Mesenteric fat pad (tissue), 1 donor: Measurements from ENCODE around the gene PIP5K1B. TPM values are rescaled to one million over a fixed set of nuclear protein-coding genes. Genes with fewer than 3 reads are reported as not detected.

Source experiments
- DNase-seq: peaks from one replicate; pipeline ENCODE4 v3.0.0-alpha.2; 2020; ENCODE audit warnings: low spot score
- total RNA-seq: library from RNA; stranded (reverse); fragmentation: NEBNext Ultra II Directional; extraction: Animal tissue kit (Norgen Biotek cat#: 25700); gene quantifications from one replicate; pipeline ENCODE4 v1.2.1, GENCODE V29; 2021
- donor health status: DM: yes; HTN: yes; CAD: no.

PIP5K1B gene
- total RNA-seq, 1 donor from 2014 or later, result 0.74 TPM

DNA sequence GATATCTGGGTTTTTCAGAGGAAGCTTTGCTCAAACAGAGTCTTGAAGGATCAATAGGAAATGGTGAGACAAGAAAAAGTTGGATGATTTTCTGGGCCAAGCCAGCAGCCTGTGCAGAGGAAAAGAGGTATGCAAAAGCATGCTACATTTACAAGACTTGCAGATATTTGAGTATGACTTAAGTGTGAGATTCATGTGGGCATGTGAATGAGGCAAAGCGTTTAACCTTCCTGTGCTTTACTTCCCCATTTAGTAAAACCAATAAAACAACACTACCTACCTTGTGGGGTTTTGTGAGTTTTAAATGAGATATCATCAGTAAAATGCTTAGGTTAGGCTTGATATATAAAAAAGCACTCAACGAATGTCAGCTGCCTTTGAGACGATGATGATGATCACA lies 58.1 kb downstream of the PIP5K1B start:
- no peak for DNase-seq

DNA sequence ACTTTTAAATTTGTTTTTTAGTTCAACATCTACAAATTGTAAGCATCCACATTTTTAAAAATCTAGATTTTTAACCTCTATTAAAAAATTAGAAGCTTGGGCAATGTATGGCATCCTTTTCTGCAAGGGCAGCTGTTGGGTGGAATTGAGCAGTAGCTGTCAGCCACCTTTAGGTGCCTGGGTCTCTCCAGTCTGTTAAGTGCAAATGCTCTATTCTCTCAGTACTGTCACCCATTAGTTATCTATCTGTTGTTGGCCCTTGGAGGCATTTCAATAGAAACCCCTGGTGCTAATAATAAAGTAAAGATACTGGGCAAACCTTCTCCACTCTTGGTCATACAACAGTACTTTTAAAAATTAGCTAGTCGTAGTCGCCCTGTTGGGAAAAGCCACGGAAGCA lies 63.6 kb downstream of the PIP5K1B start:
- no peak for DNase-seq

DNA sequence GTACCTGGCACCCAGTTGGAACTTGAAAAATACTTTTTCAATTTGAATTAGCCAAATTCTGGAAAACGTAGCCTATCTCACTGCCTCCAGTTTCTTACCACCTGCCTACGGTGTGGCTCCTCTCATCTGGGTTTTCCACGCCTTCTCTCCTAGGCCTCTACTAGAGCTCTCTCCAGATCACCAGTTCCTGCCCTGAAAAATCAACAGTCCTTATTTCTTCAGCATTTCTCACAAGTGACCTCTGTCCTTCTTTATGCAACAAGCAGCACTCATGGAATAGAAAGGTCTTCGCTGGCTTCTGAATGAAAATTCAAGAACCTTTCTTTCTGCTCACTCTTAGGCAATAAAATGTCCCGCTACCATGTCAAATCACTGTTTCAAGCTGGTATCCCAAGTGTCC lies 64.8 kb downstream of the PIP5K1B start:
- no peak for DNase-seq

DNA sequence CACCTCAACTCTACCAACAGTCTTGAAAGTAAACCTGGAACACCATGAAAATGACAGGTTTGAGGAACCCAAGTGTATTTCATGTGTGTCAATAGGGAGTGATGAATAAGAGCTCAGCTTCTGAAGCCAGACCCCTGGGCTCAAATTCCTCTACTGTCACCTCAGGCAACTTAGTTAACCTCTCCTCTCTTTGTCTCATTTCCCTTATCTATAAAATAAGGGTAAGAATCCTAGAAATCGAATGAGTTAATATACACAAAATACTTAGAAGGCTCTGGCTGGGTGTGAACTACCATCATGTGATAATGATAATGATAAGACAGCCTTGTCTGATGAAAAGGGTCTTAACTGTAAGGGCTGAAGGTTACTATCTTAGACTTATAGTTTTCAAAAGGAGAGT lies 66.3 kb downstream of the PIP5K1B start:
- DNase-seq, result no peak

DNA sequence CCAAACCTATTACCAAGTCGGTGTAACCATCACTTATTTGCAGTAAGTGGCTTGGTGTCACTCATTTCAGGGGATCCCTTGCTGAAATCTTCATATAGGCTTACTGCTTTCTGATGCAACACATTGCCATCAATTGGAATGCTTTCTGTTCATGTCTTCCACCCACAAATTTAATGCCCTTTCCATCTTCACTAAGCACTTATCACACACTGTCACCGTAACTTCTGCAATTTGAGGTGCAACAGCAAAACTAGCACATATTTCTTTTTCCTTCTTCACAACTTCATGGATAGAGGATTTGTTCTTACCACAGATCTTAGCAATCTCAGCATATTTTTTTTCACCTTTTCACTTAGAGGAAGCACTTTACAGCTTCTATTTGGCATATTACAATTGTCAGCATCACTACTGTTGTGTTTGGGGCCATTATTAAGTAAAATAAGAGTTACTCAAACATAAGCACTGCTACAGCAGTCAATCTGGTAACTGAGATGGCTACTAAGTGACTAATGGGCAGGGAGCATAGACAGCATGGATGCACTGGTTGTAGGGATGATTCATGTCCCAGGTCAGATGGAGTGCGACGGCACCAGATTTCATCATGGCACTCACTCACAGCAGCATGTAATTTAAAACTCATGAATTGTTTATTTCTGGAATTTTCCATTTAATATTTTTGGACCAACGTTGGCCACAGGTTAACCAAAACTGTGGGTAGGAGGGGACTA lies 70.1 kb downstream of the PIP5K1B start:
- no peak for DNase-seq

DNA sequence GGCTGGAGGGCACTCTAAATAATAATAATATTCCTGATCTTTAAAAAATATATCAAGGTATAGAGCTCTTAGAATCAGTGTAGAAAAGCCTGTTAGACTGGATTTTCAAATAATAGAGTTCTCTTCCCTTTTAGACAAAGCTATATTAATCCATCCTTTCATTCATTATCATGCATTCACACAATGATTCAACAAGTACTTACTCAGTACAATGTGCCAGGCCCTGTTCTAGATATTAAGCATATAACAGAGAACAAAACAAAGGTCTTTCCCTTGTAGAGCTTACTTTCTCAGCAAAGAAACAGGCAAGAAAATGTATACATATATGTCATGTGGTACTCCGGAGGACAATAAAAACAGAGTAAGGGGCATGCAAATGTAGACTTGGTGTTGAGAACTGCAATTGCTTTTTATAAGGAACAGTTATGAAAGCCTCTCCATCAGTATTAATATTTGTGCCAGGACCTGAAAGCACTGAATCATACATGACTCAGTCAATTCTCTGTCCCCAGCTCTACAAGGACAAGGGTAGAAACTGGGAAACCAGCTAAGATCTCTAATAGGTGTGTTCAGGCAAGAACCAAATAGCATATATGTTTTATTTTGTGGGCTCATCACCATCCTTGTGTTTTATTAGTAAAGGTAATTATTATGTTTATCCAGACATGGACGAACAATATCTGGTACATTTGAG lies 72.2 kb downstream of the PIP5K1B start:
- DNase-seq, result no peak

DNA sequence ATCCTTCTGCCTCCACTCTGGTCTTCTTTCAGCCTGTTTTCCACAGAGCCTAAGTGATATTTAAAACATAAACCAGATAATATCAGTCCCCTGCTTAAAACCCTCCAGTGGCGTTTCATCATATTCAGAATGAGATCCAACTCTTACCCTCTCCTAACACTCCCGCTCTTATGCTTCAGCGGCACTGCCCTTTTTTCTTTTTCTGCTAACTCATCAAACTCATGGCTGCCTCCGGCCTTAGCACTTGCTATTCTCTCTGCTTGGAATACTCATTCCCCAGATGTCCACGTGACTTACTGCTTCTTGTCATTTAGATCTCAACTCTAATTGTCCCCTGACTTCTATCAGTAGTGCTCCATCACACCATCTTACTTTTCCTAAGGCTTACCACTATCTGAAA lies 73.6 kb downstream of the PIP5K1B start:
- DNase-seq, result no peak

DNA sequence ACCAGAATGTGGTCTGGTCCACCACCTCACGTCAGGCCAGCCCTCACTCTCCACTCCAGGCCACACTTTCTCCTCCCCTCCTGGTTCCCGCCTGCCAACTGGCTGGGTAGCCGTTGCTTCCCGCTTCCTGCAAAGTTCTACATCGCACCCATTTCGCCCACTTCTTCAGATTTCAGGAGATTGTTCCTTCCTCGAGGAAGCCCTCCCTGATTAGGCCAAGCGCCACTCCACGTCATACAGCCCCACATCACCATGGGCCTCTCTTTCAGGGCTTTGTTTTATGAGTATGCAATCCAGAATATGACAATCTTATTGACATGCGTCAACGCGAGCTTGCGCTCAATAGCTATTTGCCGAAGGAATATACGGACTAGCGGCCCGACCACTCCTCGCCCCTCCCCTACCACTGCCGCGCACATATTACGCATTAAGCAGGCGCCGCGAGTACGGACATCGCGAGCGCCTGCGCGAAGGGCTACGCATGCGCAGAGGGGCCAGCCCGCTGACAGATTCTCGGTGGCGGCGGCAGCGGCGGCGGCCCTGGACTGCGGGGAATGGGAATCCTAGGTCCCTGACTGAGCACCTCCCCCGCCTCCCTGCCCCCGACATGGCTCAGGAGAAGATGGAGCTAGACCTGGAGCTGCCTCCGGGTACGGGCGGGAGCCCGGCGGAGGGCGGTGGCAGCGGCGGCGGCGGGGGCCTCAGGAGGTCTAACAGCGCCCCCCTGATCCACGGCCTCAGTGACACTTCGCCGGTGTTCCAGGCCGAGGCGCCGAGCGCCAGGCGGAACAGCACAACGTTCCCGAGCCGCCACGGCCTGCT lies 74.7 kb downstream of the PIP5K1B start:
- DNase-seq, result peak; percentile 98

DNA sequence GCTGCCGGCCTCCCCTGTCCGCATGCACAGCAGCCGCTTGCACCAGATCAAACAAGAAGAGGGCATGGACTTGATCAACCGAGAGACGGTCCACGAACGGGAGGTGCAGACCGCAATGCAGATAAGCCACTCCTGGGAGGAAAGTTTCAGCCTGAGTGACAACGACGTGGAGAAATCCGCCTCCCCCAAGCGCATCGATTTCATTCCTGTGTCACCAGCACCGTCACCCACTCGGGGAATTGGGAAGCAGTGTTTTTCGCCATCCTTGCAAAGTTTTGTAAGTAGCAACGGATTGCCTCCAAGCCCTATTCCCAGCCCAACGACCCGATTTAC lies 75.3 kb downstream of the PIP5K1B start:
- DNase-seq, result no peak

DNA sequence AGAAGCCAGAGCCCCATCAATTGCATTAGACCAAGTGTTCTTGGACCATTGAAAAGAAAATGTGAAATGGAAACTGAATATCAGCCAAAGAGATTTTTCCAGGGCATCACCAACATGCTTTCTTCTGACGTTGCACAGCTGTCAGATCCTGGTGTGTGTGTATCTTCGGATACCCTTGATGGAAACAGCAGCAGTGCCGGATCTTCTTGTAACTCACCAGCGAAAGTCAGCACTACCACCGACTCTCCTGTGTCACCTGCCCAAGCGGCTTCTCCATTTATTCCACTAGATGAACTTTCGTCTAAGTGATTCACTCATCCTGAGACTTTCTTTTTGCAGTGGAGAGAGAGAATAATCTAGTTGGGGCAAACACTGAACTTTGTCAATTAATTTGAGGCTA lies 75.7 kb downstream of the PIP5K1B start:
- DNase-seq, result no peak

DNA sequence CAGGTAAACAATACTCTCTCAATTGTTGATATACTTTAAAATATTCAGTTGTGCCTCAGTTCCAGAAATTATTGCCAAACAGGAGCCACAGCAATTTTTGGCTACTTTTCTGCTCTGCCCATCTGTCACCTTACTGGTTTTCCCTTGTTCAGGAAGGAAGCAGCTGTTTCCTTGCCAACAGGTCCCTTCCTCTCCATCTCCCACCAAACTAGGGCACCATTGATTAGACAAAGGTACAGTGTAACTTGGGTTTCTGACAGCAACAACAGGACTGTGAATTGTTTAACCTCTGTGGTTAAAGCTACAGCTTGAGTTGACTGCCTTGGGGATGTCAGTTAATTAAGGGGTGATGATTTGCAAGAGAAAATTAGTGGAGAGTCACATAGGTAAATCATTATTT lies 76.9 kb downstream of the PIP5K1B start:
- no peak for DNase-seq

DNA sequence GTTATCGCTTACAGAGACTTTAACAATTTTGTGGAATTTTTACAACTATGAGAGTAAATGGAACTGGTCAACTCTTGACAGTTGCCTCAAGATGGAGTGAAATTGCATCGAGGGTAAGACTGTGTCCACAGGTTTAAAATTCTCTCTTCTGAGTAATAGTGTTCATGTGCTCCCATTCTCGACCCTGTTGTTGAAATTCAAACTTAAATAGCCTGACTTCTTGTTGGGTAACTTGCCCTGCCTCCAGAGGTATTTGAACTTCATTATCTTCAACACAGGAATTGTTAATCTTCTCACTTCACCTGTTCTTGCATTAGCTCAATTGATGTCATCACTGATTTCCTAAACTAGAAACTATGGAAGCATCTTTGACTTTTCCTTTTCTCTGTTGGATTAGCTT lies 77.5 kb downstream of the PIP5K1B start:
- no peak for DNase-seq

DNA sequence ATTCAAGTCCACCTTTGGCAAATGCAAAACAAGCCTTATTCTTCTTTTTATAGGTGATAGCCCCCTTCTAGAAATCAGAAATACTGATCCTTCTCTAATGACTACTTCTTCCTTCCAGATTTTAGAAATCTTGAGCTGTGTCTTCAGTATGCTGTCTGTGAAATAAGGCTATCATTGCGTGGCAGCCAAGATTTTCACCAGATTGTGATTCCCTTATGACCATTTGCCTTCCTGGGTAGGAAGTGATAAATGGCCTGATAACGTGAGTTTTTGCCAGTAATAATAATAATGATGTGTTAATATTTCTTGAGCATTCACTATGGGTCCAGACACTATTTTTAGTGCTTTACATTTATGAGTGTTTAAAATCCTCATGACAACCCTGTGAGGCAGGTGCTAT lies 80.9 kb downstream of the PIP5K1B start:
- DNase-seq, result no peak

DNA sequence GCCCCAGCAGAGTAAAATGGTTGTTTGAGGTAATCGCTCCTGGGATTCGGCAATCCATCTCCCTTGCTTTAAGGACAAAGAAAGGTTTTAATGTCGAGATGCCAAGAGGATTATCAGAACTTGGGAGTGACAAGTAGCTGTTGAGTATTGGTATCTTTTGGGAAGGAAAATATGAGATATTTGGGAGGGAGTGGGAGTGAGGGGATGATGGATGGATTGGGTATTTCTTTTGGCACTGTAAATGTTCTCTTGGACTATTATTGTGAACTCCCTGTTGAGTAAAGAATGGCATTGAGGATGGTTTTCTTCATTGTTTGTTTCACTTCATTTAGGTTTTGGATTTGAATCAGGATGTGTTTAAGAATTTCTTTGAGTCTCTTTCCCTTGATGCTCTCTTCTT lies 86.1 kb downstream of the PIP5K1B start:
- no peak for DNase-seq

DNA sequence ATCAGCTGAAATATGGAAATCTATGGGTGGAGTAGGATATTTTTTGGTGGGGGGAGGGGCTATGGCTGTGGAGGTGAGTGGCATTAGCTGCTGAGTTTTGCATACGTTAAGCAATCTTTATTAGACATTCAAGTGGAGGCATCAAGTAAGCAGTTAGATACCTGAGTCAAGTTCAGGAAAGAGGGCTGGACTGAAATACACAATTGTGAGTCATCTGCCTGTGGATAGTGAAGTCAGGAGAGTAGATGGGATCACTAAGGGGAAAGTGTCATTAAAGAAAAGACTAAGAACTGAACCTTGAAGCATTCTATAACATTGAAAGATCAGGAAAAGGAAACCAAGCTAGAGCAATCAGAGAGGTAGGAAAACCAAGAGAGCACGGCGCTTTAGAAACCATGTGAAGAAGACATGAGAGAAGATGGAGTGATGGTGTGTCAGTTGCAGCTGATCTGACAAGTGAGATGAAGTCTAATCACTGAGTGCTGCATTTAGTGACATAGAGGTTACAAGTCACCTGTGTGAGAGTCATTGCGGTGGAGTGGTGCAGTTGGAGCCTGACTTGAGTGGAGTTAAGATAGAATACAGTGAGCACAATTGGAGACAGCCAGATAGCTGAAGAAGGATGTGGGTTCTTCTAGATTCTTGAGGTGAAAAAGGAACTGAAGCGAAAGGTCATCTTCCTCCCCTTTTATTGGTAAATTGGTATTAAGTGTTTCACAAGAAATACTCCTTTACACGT lies 88.7 kb downstream of the PIP5K1B start:
- no peak for DNase-seq

DNA sequence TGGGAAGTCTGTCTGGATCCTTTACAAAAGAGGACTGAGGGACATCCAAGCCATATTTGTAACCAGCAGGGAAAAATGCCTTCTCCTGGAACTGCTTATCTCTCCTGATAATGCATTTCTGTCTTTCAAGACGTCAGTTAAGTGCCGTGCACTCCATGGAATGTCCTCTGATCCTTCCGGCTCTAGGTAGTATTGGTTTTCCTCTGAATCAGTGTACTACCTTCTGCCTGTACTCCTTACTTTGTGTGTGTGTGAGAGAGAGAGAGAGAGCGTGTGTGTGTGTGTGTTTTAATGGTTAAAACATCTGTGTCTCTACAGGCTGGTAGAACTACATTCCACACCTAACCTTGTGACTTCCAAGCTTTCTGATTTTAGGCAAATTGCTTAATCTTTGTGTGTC lies 89.9 kb downstream of the PIP5K1B start:
- DNase-seq, result no peak

DNA sequence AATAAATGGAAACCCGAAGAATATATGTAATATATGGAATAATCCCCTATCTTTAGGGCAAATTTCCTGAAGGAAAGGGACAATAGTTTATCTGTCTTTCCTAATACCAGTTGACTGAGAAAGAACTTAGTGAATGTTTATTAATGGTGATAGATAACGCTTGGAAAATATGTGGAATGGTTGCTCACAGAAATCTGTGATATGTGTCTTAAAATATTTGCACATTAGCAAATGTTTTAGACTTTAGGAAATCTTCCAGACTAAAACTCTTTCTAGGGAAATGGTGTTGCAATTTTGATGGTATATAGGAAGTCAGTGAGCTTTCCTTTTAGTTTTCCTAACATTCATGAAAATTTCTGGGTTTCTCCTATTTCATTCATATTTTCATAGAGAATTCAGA lies 90.4 kb downstream of the PIP5K1B start:
- DNase-seq, result no peak

DNA sequence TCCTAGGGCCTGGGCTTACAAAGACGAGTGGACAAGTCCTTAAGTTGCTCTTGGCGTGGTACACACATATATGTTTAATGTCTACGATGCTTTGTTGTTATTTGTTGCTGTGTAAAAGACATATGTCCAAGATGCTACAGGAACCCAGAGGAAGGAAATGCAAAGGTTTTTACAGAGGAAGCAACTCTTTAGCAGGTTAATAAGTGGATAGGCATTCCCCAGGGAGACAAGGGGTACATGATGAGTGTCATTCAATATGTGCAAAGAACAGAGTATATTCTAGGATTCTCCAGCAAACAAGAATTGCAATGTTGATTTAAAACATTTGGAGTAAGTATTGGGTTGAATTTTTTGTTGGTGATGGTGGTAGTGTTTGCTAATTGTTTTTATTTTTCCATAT lies 92.1 kb downstream of the PIP5K1B start:
- no peak for DNase-seq

DNA sequence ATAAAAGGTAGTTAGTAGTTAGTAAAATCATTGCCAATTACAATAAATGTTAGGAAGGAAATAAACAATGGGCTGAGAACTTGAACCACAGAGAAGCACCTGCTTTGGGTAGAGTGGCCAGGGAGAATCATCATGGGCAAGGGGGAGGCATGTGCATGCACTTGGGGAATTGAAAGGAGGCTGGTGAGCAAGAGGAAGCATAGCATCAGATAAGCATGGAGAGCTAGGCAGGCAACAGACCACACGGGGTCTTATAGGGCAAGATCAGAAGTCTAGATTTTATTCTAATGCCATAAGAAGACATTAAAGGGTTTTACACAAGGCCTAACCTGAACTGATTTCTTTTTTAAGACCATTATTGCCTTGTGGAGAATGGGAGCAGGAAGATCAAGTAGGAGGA lies 93.4 kb downstream of the PIP5K1B start:
- DNase-seq, result no peak

DNA sequence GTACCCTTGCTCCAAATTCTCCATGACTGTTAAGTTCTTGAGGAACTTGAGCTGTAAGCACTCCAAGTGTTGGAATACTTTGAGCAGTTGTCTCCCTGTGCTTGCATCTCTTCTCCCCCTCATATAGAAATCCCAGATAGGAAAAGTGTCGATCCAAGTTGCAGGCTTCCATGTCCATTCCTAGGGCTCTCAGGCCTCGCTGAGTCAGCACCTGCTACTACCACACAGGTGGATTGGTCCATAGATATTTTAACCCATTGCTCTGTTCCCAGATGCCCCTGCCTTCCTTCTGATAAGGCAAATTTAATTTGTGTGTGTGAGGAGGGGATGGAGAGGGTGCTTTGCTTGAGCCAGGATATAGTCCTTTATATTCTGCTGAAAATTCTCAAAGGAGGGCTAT lies 95.8 kb downstream of the PIP5K1B start:
- DNase-seq, result no peak

DNA sequence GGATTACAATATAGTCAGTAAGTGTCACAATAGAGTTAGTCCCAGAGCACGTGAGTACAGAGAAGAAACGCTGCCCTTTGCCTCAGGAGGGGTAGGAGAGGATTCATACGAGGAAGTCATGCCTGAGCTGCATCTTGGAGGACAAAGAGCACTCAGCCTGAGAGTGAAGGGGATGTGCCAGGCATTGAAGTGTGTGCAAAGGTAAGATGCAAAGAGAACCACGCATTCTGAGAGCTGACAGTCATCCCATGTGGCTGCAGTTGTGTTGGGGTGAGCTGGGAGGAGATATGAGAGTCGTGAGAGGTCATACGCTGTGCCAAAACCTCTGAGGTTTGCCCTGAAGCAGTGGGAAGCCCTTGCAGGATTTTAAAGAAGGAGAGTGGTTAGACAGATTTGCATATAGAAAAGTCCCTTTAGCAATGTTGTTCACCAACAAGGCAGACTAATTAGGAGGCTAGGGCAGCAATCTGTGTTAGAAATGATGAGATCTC lies 97.5 kb downstream of the PIP5K1B start:
- no peak for DNase-seq
